ENCODE data around the gene NPC2. TPM values are rescaled to one million over a fixed set of nuclear protein-coding genes. Genes with fewer than 3 reads are reported as not detected.

Gene NPC2
- total and polyA plus RNA-seq, 8 donors = 33.6 to 137 (median 59.1) TPM

GRCh38 chr14:74474376-74474775 lies 18.7 kb downstream of the NPC2 start:
- Histone ChIP-seq H3K4me3 (no peak overlapping the region), H3K4me1 (no peaks in the 10 kb centered on the region), H3K27ac (no peak overlapping the region), H3K36me3 (no peaks in the 10 kb centered on the region), H3K27me3 (no peaks in the 10 kb centered on the region), H3K9me3 (no peaks in the 10 kb centered on the region)
- DNase-seq (no peak), FAIRE-seq (no peak), ATAC-seq (peak in 1 of 4 donors; percentile 11)
- 87 to 88% methylated on average over 2 of the region's 2 CpGs for WGBS, 2 donors
- no peak for TF ChIP-seq CTCF (IDR thresholded peaks at IDR 0.05)
- intact Hi-C loops (cut with DNase I) = loop anchor here in 1 of 3 donors (10.0 kb wide), 1 partner anchor 110 kb away; no protein-coding TSS in a partner anchor

GRCh38 chr14:74472601-74473000 lies 20.5 kb downstream of the NPC2 start:
- no peak for FAIRE-seq
- H3K4me1 ChIP-seq = no peaks in the 10 kb centered on the region

GRCh38 chr14:74469548-74470518 lies 23.3 kb downstream of the NPC2 start:
- Histone ChIP-seq H3K9me3 (no peaks in the 10 kb centered on the region), H3K27me3 (no peaks in the 10 kb centered on the region), H3K4me3 (no peak overlapping the region), H3K27ac (no peak overlapping the region), H3K4me1 (no peaks in the 10 kb centered on the region), H3K36me3 (no peaks in the 10 kb centered on the region)
- intact Hi-C loops (cut with DNase I) = loop anchor here in 1 of 3 donors (10.0 kb wide), 1 partner anchor 105 kb away; no protein-coding TSS in a partner anchor
- no peak for TF ChIP-seq CTCF (IDR thresholded peaks at IDR 0.05)
- FAIRE-seq (no peak), ATAC-seq (no peak), DNase-seq (no peak)
- 72 to 80% methylated on average over 7 of the region's 7 CpGs for WGBS, 2 donors

More at GRCh38 chr14:74472601-74473000, 20.5 kb downstream of the NPC2 start:
- H3K9me3 ChIP-seq = no peaks in the 10 kb centered on the region
- no peaks in the 10 kb centered on the region for H3K27me3 ChIP-seq
- H3K4me3 ChIP-seq = no peak overlapping the region
- WGBS, 2 donors = 81 to 90% methylated on average over 2 of the region's 2 CpGs
- no peak for DNase-seq
- peak in 1 of 4 donors; percentile 45 for ATAC-seq
- TF ChIP-seq CTCF (IDR thresholded peaks at IDR 0.05) = no peak
- intact Hi-C loops (cut with DNase I) = loop anchor here in 1 of 3 donors (10.0 kb wide), 1 partner anchor 108 kb away; no protein-coding TSS in a partner anchor
- H3K27ac ChIP-seq = no peak overlapping the region
- no peaks in the 10 kb centered on the region for H3K36me3 ChIP-seq

- DNase-seq (no peak), FAIRE-seq (no peak), ATAC-seq (no peak)
- no peak overlapping the region for H3K4me3 ChIP-seq
- H3K9me3 ChIP-seq = no peaks in the 10 kb centered on the region
- intact Hi-C loops (cut with DNase I) = no loop called here
- no peak for TF ChIP-seq CTCF (IDR thresholded peaks at IDR 0.05)
- WGBS, 2 donors = 89 to 97% methylated on average over 3 of the region's 3 CpGs
- H3K4me1 ChIP-seq = no peaks in the 10 kb centered on the region
- no peak overlapping the region for H3K27ac ChIP-seq
- H3K36me3 ChIP-seq = no peaks in the 10 kb centered on the region
- H3K27me3 ChIP-seq = no peaks in the 10 kb centered on the region
Observed at GRCh38 chr14:74468513-74468912, 24.6 kb downstream of the NPC2 start.

- Histone ChIP-seq H3K36me3 (no peaks in the 10 kb centered on the region), H3K4me1 (no peaks in the 10 kb centered on the region), H3K27me3 (no peaks in the 10 kb centered on the region), H3K4me3 (no peak overlapping the region), H3K27ac (no peak overlapping the region), H3K9me3 (no peaks in the 10 kb centered on the region)
- intact Hi-C loops (cut with DNase I) = no loop called here
- 80 to 92% methylated on average over 2 of the region's 2 CpGs for WGBS, 2 donors
- ATAC-seq (no peak), FAIRE-seq (no peak), DNase-seq (no peak)
- TF ChIP-seq CTCF (IDR thresholded peaks at IDR 0.05) = no peak
Observed at GRCh38 chr14:74465335-74465734, 27.8 kb downstream of the NPC2 start.
